Activated naive CD8-positive, alpha-beta T cell treated with anti-CD3 and anti-CD28 coated beads, Interleukin-2, amount 50 U/mL, for 16 hours (primary cell): ENCODE data around the gene CLPTM1L.
"Not testable (repeated sequence)": the region's sequence is repeated elsewhere in the genome, so short reads cannot be mapped to it uniquely, and the experiment has no call there.

Experiments
- DNase-seq: peaks from one replicate; pipeline ENCODE4 v3.0.0-alpha.2; 2020; ENCODE audit warnings: low read depth, low spot score

CLPTM1L gene

GRCh38 chr5:1278216-1278615 lies 66.7 kb downstream of the CLPTM1L start:
- DNase-seq, result no peak

- no peak for DNase-seq
Observed at GRCh38 chr5:1277781-1278180, 67.1 kb downstream of the CLPTM1L start.

GRCh38 chr5:1277331-1277730 lies 67.6 kb downstream of the CLPTM1L start:
- DNase-seq, result no peak

GRCh38 chr5:1276930-1277329 lies 68.0 kb downstream of the CLPTM1L start:
- no peak for DNase-seq

GRCh38 chr5:1275397-1276391 lies 69.2 kb downstream of the CLPTM1L start:
- DNase-seq, result not testable (repeated sequence)

GRCh38 chr5:1274471-1274870 lies 70.4 kb downstream of the CLPTM1L start:
- DNase-seq, result no peak

- DNase-seq, result no peak
Observed at GRCh38 chr5:1273745-1274144, 71.2 kb downstream of the CLPTM1L start.

- no peak for DNase-seq
Observed at GRCh38 chr5:1272201-1272600, 72.7 kb downstream of the CLPTM1L start.

- no peak for DNase-seq
Observed at GRCh38 chr5:1270933-1271914, 73.7 kb downstream of the CLPTM1L start.

GRCh38 chr5:1270426-1270825 lies 74.5 kb downstream of the CLPTM1L start:
- DNase-seq, result no peak

- DNase-seq, result peak; percentile 22
Observed at GRCh38 chr5:1268666-1269065, 76.2 kb downstream of the CLPTM1L start.

GRCh38 chr5:1268056-1268455 lies 76.8 kb downstream of the CLPTM1L start:
- DNase-seq, result no peak
